Endothelial cell of umbilical vein (primary cell): ENCODE data around the gene GPA33. TPM values are rescaled to one million over a fixed set of nuclear protein-coding genes. Genes with fewer than 3 reads are reported as not detected.

ENCODE experiments used
- Bru-seq: library from RNA; stranded (reverse); fragments of 400-500 nt; gene quantifications from one replicate; lab custom pipeline; 2021; lab: Mats Ljungman, UMichigan
- BruChase-seq, 2 experiments: library from RNA; stranded (reverse); fragments of 400-500 nt; gene quantifications; one replicate each; lab custom pipeline; 2021; lab: Mats Ljungman, UMichigan
- BruUV-seq: library from RNA; stranded (reverse); fragments of 400-500 nt; replicated peaks from 2 replicates; lab custom pipeline; 2021; lab: Mats Ljungman, UMichigan
- CTCF ChIA-PET: fragments of 300-600, 350-600 bp; sonication (Branson Sonifier 250); formaldehyde crosslinking; loops from one replicate; lab custom pipeline; 2021; ENCODE audit warnings: antibody characterized with exemption, inconsistent platforms; lab: Charles Lee
- POLR2A ChIA-PET: fragments of 300-600, 350-600 bp; sonication (Branson Sonifier 250); formaldehyde crosslinking; loops from one replicate; lab custom pipeline; 2021; ENCODE audit warnings: antibody characterized with exemption, inconsistent platforms; lab: Charles Lee
- DNase-seq: peaks from one replicate; pipeline ENCODE4 v3.0.0-alpha.2; 2011; ENCODE audit warnings: low read depth, low spot score
- FAIRE-seq: peaks from 2 replicates; lab custom pipeline; 2011; peaks lifted over from hg19 to GRCh38; lab: Jason Lieb, UNC
- H2AFZ ChIP-seq: 2 replicates; pipeline ENCODE4 v1.6.0; 2012; ENCODE audit warnings: low read depth, low read length, control low read depth, inconsistent platforms
- H3K27ac ChIP-seq: 2 replicates; pipeline ENCODE4 v1.5.1; 2011; ENCODE audit warnings: low read depth, mild to moderate bottlenecking, control low read depth, low read length, moderate library complexity; ENCODE audit not compliant: insufficient read depth
- H3K27me3 ChIP-seq, 2 experiments: 2 replicates each; pipeline versions ENCODE4 v1.6.0 to v1.6.1; 2011; ENCODE audit warnings: low read length in 2 of 2, mixed read lengths in 1 of 2; ENCODE audit not compliant: control insufficient read depth in 2 of 2, insufficient read depth in 2 of 2
- H3K36me3 ChIP-seq, 2 experiments: 2 replicates in 1 of 2; 3 replicates in 1 of 2; pipeline ENCODE4 v1.5.1; 2011; ENCODE audit warnings: low read length in 2 of 2, mild to moderate bottlenecking in 1 of 2, moderate library complexity in 1 of 2; ENCODE audit not compliant: control insufficient read depth in 2 of 2, insufficient read depth in 2 of 2; ENCODE audit errors: extremely low read depth in 1 of 2
- H3K4me1 ChIP-seq: 3 replicates; pipeline ENCODE4 v1.5.1; 2011; ENCODE audit warnings: mild to moderate bottlenecking, low read length; ENCODE audit not compliant: control insufficient read depth, insufficient read depth; ENCODE audit errors: extremely low read depth
- H3K4me2 ChIP-seq: 2 replicates; pipeline ENCODE4 v1.6.1; 2011; ENCODE audit warnings: low read length, control low read depth, mixed read lengths; ENCODE audit not compliant: insufficient read depth
- H3K4me3 ChIP-seq, 3 experiments: fragments of 200-600 bp in 1 of 3; sonication (generic), shearing (Covaris generic) in 1 of 3; replicated peaks in 1 of 3; 2 replicates each; pipeline ENCODE4 v1.5.1; 2011 to 2016; ENCODE audit warnings: control low read depth in 3 of 3, low read length in 3 of 3, mild to moderate bottlenecking in 2 of 3, inconsistent platforms in 1 of 3, low read depth in 1 of 3, moderate library complexity in 1 of 3; ENCODE audit not compliant: insufficient read depth in 1 of 3
- H3K79me2 ChIP-seq: 2 replicates; pipeline ENCODE4 v1.6.0; 2012; ENCODE audit warnings: low read length, inconsistent platforms; ENCODE audit not compliant: control insufficient read depth, insufficient read depth
- H3K9ac ChIP-seq: replicated peaks from 2 replicates; pipeline ENCODE3; 2011; ENCODE audit warnings: low read length, control low read depth; ENCODE audit not compliant: insufficient read depth; ENCODE audit errors: extremely low read depth
- H3K9me1 ChIP-seq: replicated peaks from 3 replicates; pipeline ENCODE4 v1.6.0; 2011; ENCODE audit warnings: mild to moderate bottlenecking, low read length; ENCODE audit not compliant: control insufficient read depth, insufficient read depth; ENCODE audit errors: extremely low read depth
- H3K9me3 ChIP-seq: replicated peaks from 2 replicates; pipeline ENCODE4 v1.5.1; 2012; ENCODE audit warnings: low read length, inconsistent platforms; ENCODE audit not compliant: control insufficient read depth, insufficient read depth
- H4K20me1 ChIP-seq: replicated peaks from 2 replicates; pipeline ENCODE3; 2011; ENCODE audit warnings: mild to moderate bottlenecking, low read length; ENCODE audit not compliant: control insufficient read depth, insufficient read depth; ENCODE audit errors: extremely low read depth
- EZH2 ChIP-seq: IDR thresholded peaks from 2 replicates; pipeline ENCODE4 v1.6.1; 2012; ENCODE audit warnings: borderline replicate concordance, low read depth, mild to moderate bottlenecking, moderate library complexity, low read length, inconsistent platforms; ENCODE audit not compliant: severe bottlenecking
- FOS ChIP-seq: IDR thresholded peaks from 2 replicates; pipeline ENCODE4 v1.6.1; 2011; ENCODE audit warnings: mild to moderate bottlenecking, low read length, moderate library complexity, borderline replicate concordance; ENCODE audit not compliant: insufficient read depth
- GATA2 ChIP-seq: IDR thresholded peaks from 2 replicates; pipeline ENCODE4 v1.7.0; 2011; ENCODE audit warnings: low read depth, mild to moderate bottlenecking, moderate library complexity, mixed read lengths, low read length; ENCODE audit not compliant: insufficient read length, insufficient read depth
- JUN ChIP-seq: IDR thresholded peaks from 2 replicates; pipeline ENCODE4 v1.6.1; 2011; ENCODE audit warnings: borderline replicate concordance, low read depth; ENCODE audit not compliant: insufficient read length, insufficient read depth
- MAX ChIP-seq: IDR thresholded peaks from 2 replicates; pipeline ENCODE4 v1.6.1; 2011; ENCODE audit not compliant: insufficient read depth, insufficient read length
- MYC ChIP-seq: IDR thresholded peaks from one replicate; pipeline ENCODE4 v1.6.1; 2011; ENCODE audit warnings: mild to moderate bottlenecking, low read depth, low read length
- POLR2A ChIP-seq: IDR thresholded peaks from 2 replicates; pipeline ENCODE4 v1.6.1; 2012; ENCODE audit warnings: low read depth, mild to moderate bottlenecking, control low read depth, low read length
- POLR2AphosphoS5 ChIP-seq: IDR thresholded peaks from 2 replicates; pipeline ENCODE4 v1.6.1; 2012; ENCODE audit warnings: low read depth, mild to moderate bottlenecking, control low read depth, low read length, moderate library complexity; ENCODE audit not compliant: insufficient read depth
- dilution Hi-C: fragments of 300-500 bp; cut with MboI; formaldehyde crosslinking; loops from one replicate; pipeline ENCODE4 v1.15.0; 2019; ENCODE audit warnings: low sequenced_read_pairs; ENCODE audit not compliant: extremely low pct_ligation_motif_present
- intact Hi-C: fragments of 100-400 bp; cut with micrococcal nuclease; formaldehyde crosslinking; loops from one replicate; pipeline ENCODE4 v1.10.0; 2022
- long read RNA-seq: library from polyadenylated mRNA; stranded (forward); transcript quantifications from one replicate; pipeline ENCODE4 v2.0.0, GENCODE V29; 2021
- polyA minus RNA-seq, 3 experiments: library from RNA; depleted of rRNA, polyadenylated mRNA; stranded (reverse); fragments of >200 nt; gene quantifications; 1 replicate in 1 of 3; 2 replicates in 2 of 3; pipeline ENCODE4 v1.2.3, GENCODE V29; 2011
- polyA plus RNA-seq, 4 experiments: library from polyadenylated mRNA; depleted of rRNA in 3 of 4; stranded (reverse) in 3 of 4; unstranded in 1 of 4; fragments of >200 nt; gene quantifications; 2 replicates each; pipeline versions ENCODE4 v1.2.1 to v1.2.3, GENCODE V29; 2011 to 2012; ENCODE audit warnings: missing spikeins in 1 of 4
- total RNA-seq: library from RNA; stranded (reverse); gene quantifications from 2 replicates; pipeline ENCODE4 v1.2.3, GENCODE V29; 2021
- TF ChIP-seq, protein P1 (sequence below), 2 donors: IDR thresholded peaks; 1 replicate in 1 of 2; 2 replicates in 1 of 2; pipeline ENCODE4 v1.5.1; 2011; ENCODE audit warnings: low read length in 2 of 2, mild to moderate bottlenecking in 2 of 2, moderate library complexity in 2 of 2, control low read depth in 1 of 2, inconsistent platforms in 1 of 2, low read depth in 1 of 2; ENCODE audit not compliant: insufficient read depth in 1 of 2; ENCODE audit errors: extremely low read depth in 1 of 2

GPA33 gene, protein sequence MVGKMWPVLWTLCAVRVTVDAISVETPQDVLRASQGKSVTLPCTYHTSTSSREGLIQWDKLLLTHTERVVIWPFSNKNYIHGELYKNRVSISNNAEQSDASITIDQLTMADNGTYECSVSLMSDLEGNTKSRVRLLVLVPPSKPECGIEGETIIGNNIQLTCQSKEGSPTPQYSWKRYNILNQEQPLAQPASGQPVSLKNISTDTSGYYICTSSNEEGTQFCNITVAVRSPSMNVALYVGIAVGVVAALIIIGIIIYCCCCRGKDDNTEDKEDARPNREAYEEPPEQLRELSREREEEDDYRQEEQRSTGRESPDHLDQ
- total RNA-seq = not detected in 2 replicates
- polyA plus RNA-seq = not detected in 2 replicates
- polyA plus RNA-seq (2011; cell fraction: cytosol; rRNA removed) = not detected in 2 replicates
- polyA plus RNA-seq (2011; cell fraction: nucleus; rRNA removed) = not detected in 2 replicates
- not detected in 2 replicates for polyA plus RNA-seq (2012)
- not detected in 2 replicates for polyA minus RNA-seq
- not detected for polyA minus RNA-seq (2011; cell fraction: cytosol; rRNA and poly(A)+ RNA removed)
- polyA minus RNA-seq (2011; cell fraction: nucleus; rRNA and poly(A)+ RNA removed) = not detected in 2 replicates
- Bru-seq, nascent RNA = not detected
- BruChase-seq, experiment 1, labeled RNA remaining after a 6-hour chase = not detected
- not detected for BruChase-seq, experiment 2, labeled RNA remaining after a 2-hour chase
- long read RNA-seq = 0 reads

DNA sequence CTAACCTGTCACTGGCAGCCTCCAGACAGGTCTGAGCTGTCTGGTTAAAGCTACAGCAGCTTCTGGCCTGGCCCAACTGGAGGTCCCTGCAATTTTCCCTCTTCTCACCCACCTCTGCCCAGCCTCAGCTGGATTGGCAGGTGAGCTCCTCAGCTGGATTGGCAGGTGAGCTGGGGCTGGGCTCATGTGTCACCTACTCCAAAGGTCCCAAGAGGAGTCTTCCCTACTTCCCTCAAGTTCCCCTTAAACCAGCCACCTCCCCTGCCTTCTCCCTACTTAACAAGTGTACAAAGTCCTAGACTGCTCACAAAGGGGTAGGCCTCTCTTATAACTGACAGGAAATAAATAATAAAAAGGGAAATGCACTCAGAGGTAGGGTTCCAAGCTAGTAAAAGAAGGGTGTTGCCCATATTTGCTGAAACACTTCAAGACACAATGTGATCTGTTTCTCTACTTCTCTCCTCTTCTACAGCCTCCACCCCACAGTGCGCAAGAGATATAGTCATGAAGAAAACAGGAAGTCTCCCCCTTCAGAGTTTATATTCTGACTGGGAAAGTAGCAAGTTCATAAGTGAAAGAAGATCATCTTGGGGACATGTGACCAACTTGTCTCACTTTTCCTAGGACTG, at the start of gene GPA33:
Gene GPA33, minus strand, starts transcription at position 64 of the 629 bp plus-strand sequence. CDS start 90 bp downstream, outside the sequence.
- DNase-seq = no peak
- FAIRE-seq = no peak
- Histone ChIP-seq H4K20me1 (no peaks in the 10 kb centered on the region), H3K27me3 (no peaks in the 10 kb centered on the region), H3K79me2 (no peaks in the 10 kb centered on the region), H3K4me3 (no peak within 1 kb of the TSS), H3K36me3 (no peaks in the 10 kb centered on the region), H2AFZ (no peak within 1 kb of the TSS), H3K4me1 (no peaks in the 10 kb centered on the region), H3K4me2 (no peak within 1 kb of the TSS), H3K9me3 (no peaks in the 10 kb centered on the region), H3K9me1 (no peaks in the 10 kb centered on the region), H3K27ac (no peak within 1 kb of the TSS), H3K9ac (no peak within 1 kb of the TSS)
- POLR2A ChIA-PET = no interaction called here
- no TSS peak for BruUV-seq
- intact Hi-C loops = no loop called here
- dilution Hi-C loops = no loop called here
- TF ChIP-seq POLR2A = no peak
- no peak for TF ChIP-seq JUN
- no peak for TF ChIP-seq FOS
- no peak for TF ChIP-seq POLR2AphosphoS5
- TF ChIP-seq, protein P1, sequence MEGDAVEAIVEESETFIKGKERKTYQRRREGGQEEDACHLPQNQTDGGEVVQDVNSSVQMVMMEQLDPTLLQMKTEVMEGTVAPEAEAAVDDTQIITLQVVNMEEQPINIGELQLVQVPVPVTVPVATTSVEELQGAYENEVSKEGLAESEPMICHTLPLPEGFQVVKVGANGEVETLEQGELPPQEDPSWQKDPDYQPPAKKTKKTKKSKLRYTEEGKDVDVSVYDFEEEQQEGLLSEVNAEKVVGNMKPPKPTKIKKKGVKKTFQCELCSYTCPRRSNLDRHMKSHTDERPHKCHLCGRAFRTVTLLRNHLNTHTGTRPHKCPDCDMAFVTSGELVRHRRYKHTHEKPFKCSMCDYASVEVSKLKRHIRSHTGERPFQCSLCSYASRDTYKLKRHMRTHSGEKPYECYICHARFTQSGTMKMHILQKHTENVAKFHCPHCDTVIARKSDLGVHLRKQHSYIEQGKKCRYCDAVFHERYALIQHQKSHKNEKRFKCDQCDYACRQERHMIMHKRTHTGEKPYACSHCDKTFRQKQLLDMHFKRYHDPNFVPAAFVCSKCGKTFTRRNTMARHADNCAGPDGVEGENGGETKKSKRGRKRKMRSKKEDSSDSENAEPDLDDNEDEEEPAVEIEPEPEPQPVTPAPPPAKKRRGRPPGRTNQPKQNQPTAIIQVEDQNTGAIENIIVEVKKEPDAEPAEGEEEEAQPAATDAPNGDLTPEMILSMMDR (IDR thresholded peaks at IDR 0.05; ENCODE audit: extremely low read depth in 1 of 2, insufficient read depth in 1 of 2, low read depth in 1 of 2, low read length in 2 of 2) = no peak
- no peak for TF ChIP-seq MYC
- no peak for TF ChIP-seq EZH2
- TF ChIP-seq MAX = no peak
- TF ChIP-seq GATA2 = no peak
- CTCF ChIA-PET = no interaction called here
